H1 (cell line): ENCODE measurements around the gene CASK.

Experiments used
- GABPA ChIP-seq: IDR thresholded peaks from 2 replicates; pipeline ENCODE4 v1.6.1; 2011; ENCODE audit warnings: mild to moderate bottlenecking, low read length, moderate library complexity, borderline replicate concordance; ENCODE audit not compliant: insufficient read depth
- HDAC6 ChIP-seq: IDR thresholded peaks from one replicate; pipeline ENCODE4 v1.7.1; 2012; ENCODE audit warnings: low read depth, mild to moderate bottlenecking, inconsistent platforms, low read length, moderate library complexity
- JUND ChIP-seq: IDR thresholded peaks from 2 replicates; pipeline ENCODE4 v1.6.1; 2011; ENCODE audit warnings: mild to moderate bottlenecking, improper control_type of control experiment, low read length
- KDM5A ChIP-seq: fragments of 200-600 bp; IDR thresholded peaks from 2 replicates; pipeline ENCODE4 v1.7.1; 2012; ENCODE audit warnings: mild to moderate bottlenecking, low read length, inconsistent platforms, mixed read lengths
- MAFK ChIP-seq: IDR thresholded peaks from 2 replicates; pipeline ENCODE4 v1.6.1; 2012; ENCODE audit warnings: low read depth, mild to moderate bottlenecking, improper control_type of control experiment, low read length
- PHF8 ChIP-seq: fragments of 200-600 bp; sonication (generic); conservative IDR thresholded peaks from 2 replicates; pipeline ENCODE4 v1.7.1; 2012; ENCODE audit warnings: low read depth, mild to moderate bottlenecking, inconsistent platforms, low read length, moderate library complexity
- POLR2A ChIP-seq, 2 experiments: IDR thresholded peaks; 1 replicate in 1 of 2; 2 replicates in 1 of 2; pipeline ENCODE4 v1.6.1; 2011; ENCODE audit warnings: low read depth in 2 of 2, low read length in 2 of 2, mild to moderate bottlenecking in 2 of 2; ENCODE audit errors: control extremely low read depth in 1 of 2
- SIRT6 ChIP-seq: IDR thresholded peaks from one replicate; pipeline ENCODE4 v1.7.1; 2012; ENCODE audit warnings: low read length, inconsistent platforms
- TAF1 ChIP-seq: IDR thresholded peaks from 2 replicates; pipeline ENCODE4 v1.6.1; 2011; ENCODE audit warnings: mild to moderate bottlenecking, low read depth, low read length
- TCF12 ChIP-seq: IDR thresholded peaks from 2 replicates; pipeline ENCODE4 v1.6.1; 2011; ENCODE audit warnings: low read depth, mild to moderate bottlenecking, low read length
- TEAD4 ChIP-seq: IDR thresholded peaks from 2 replicates; pipeline ENCODE4 v1.6.1; 2012; ENCODE audit warnings: low read depth, low read length, inconsistent platforms, mixed read lengths
- TF ChIP-seq, protein P1 (sequence below), 3 experiments: IDR thresholded peaks; 1 replicate in 2 of 3; 2 replicates in 1 of 3; pipeline versions ENCODE4 v1.5.1 to v1.6.1; 2011; ENCODE audit warnings: low read length in 3 of 3, mild to moderate bottlenecking in 3 of 3, inconsistent platforms in 2 of 3, low read depth in 1 of 3, moderate library complexity in 1 of 3; ENCODE audit not compliant: insufficient read depth in 1 of 3; ENCODE audit errors: control extremely low read depth in 1 of 3
- TF ChIP-seq, protein P2 (sequence below): IDR thresholded peaks from 2 replicates; pipeline ENCODE4 v1.6.1; 2012; ENCODE audit warnings: inconsistent platforms

DNA sequence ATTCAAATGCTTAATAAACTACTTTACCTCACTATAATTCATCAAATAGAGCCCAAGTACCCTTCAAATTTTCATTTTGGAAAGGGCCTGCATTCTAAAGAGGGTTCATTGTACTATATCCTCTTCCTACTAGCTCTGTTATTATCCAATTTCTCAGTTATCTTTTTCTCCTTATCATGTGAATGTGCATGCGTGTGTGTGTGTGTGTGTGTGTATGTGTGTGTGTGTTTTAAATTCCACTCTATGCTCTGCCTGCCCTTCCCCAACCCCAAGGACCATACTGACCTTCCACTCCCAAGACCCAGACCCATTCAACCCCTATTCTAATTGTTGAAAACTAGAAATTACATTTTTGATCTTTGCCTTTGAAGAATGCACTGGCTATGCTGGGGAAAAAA is 33.3 kb downstream of the CASK start:
- TF ChIP-seq, protein P1, sequence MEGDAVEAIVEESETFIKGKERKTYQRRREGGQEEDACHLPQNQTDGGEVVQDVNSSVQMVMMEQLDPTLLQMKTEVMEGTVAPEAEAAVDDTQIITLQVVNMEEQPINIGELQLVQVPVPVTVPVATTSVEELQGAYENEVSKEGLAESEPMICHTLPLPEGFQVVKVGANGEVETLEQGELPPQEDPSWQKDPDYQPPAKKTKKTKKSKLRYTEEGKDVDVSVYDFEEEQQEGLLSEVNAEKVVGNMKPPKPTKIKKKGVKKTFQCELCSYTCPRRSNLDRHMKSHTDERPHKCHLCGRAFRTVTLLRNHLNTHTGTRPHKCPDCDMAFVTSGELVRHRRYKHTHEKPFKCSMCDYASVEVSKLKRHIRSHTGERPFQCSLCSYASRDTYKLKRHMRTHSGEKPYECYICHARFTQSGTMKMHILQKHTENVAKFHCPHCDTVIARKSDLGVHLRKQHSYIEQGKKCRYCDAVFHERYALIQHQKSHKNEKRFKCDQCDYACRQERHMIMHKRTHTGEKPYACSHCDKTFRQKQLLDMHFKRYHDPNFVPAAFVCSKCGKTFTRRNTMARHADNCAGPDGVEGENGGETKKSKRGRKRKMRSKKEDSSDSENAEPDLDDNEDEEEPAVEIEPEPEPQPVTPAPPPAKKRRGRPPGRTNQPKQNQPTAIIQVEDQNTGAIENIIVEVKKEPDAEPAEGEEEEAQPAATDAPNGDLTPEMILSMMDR (IDR thresholded peaks at IDR 0.05; ENCODE audit: control extremely low read depth in 1 of 3, insufficient read depth in 1 of 3, low read depth in 1 of 3, low read length in 3 of 3), result no peak
- TF ChIP-seq TAF1 (no peak), TEAD4 (no peak), JUND (no peak), POLR2A (IDR thresholded peaks at IDR 0.05; ENCODE audit: control extremely low read depth in 1 of 2, low read depth in 2 of 2, low read length in 2 of 2) (no peak), PHF8 (no peak), MAFK (no peak), SIRT6 (no peak), KDM5A (no peak), HDAC6 (no peak), TCF12 (no peak), GABPA (no peak)
- TF ChIP-seq, protein P2, sequence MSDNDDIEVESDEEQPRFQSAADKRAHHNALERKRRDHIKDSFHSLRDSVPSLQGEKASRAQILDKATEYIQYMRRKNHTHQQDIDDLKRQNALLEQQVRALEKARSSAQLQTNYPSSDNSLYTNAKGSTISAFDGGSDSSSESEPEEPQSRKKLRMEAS, result no peak
